Measurements from ENCODE around the gene SPRYD4.
"Not testable (repeated sequence)": the region's sequence is repeated elsewhere in the genome, so short reads cannot be mapped to it uniquely, and the experiment has no call there.

SPRYD4 gene

DNA sequence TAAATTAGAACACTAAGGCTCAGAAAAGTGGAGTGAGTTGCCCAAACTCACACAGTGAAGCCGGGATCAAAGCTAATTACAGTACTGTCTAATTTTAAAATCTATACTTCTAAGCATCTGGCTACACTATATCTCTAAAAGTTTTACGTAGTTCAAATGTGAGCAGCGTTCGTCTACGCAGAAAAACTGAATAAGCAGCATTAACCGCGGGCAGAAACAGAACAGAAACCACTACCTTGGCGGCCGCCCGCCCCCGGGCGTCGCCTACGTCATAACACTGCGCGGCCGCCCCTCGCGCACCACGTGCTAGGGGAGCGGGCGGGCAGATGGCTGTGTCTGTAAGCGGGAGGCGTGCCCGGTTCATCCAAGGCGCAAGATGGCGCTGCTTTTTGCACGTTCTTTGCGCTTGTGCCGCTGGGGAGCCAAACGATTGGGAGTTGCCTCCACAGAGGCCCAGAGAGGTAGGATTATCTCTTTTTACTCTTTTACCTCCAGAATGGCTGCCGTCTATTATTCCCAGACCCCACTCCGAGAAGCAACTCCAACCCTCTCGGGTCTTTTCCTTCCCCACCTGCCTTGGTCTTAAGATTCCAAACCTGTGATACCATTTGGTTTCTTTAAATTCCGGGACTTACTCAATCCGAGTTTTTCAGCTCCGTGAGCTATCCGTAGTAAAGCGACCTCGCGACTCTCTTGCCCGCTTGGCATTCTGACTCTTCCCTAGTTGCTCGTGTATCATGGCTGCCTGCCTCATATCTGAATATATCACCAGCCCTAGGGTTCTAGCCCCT, at the start of gene SPRYD4:
SPRYD4 (plus strand) TSS at position 363 of the 791 bp plus-strand sequence; CDS start at position 377, 14 bp downstream.
- peak; percentile 92 for DNase-seq

DNA sequence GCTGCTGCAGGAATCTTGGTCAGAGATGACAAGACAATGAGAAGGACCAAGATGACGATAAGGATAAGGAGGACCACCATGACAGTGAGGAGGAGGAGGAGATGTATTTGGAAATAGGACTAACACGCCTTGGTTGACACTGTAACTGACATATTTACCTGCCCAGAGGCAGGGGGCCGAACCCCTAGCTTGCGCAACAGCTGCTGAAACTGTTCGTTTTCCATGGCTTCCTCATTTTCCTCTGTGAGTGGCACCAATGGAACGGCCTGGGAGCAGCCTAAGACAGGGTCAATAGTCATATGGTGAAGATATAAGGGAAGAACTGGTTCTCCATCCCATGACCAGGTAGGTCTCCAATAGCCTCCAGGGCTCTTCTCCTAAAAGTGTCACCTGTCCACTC, 48.0 kb upstream of the SPRYD4 start:
- DNase-seq, result no peak

DNA sequence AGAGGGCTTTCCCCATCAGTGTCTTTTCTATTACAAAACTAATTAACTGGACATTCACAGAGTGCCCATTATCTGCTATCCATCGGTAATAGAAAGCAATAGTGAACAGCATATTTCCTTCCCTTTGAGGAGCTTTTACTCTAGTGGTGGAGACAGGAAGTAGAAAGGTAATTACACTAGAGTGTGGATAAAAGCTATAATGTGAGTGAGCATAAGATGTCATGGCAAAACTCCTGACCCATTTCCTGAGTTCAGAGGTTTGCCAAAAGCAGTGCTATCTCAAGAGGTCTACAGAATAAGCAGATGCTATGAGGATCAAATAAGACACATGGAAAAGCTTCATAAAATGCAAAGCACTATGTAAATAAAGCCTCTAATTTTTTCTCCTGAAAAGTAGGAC, 43.2 kb upstream of the SPRYD4 start:
- no peak for DNase-seq

DNA sequence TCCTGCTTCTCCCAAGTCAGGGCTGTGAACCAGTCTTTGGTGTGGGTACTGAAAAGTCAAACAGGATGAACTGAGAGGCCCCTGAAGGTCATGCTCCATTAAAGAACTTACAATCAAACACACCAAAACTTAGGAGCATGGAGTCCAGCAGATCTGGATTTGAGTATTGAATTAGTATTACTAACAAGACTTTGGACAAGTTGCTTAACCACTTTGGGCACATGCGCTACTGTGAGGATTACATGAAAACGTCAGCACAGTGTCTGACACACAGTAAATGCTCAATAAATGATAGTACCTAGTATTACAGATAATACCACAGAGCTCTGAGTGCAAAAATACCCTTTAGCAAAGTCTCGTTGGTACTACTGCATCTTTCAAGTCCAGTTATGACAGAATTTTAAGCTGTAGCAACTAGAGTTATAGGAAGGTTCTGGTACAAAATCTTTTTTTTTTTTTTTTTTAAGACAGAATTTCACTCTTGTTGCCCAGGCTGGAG, 42.4 kb upstream of the SPRYD4 start:
- no peak for DNase-seq

DNA sequence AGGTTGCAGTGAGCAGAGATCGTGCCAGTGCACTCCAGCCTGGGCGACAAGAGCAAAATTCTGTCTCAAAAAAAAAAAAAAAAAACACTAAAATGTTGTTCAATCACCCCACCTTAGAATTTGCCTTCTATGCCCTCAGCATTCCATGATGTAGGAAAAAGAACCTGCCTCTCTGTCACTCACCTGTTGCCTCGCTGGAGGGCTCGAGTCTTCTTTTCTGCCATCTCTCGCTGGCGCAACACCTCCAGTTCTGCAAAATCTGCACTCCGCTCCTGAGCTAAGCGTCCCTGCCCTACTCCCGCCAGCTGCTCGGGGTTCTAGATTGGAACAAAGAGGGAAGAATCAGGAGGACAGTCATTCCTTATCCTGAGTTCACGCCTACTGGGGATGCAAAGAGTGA, 37.1 kb upstream of the SPRYD4 start:
- DNase-seq, result no peak

DNA sequence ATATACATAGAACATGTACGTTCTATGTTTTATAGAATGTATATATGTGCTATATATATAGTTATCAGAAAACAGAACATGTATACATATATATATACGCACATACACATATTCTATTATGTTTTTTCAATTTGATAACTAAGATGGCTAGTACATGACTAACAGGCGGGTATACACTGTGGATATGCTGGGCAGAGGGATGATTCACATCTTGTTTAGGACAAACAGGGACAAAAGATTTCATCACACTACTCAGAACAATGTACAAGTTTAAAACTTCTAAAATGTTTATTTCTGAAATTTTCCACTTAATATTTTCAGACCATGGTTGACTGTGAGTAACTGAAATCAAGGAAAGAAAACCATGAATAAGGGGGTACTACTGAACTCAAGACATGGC, 36.5 kb upstream of the SPRYD4 start:
- no peak for DNase-seq

DNA sequence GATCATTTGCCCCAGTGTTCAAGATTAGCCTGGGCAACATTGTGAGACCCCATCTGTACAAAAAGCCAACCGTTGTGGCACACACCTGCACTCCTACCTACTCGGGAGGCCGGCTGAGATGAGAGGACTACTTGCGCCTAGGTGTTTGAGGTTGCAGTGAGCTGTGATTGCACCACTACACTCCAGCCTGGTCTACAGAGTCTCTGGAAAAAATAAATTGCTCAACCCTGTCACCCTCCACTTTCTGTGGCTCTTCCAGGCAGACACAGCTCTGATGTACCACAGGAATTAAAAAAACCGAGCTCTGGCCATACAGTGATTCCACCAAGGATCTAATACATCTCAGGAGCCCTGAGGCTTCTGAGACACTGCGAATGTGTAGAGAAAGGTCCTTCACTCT, 33.5 kb upstream of the SPRYD4 start:
- DNase-seq, result no peak

DNA sequence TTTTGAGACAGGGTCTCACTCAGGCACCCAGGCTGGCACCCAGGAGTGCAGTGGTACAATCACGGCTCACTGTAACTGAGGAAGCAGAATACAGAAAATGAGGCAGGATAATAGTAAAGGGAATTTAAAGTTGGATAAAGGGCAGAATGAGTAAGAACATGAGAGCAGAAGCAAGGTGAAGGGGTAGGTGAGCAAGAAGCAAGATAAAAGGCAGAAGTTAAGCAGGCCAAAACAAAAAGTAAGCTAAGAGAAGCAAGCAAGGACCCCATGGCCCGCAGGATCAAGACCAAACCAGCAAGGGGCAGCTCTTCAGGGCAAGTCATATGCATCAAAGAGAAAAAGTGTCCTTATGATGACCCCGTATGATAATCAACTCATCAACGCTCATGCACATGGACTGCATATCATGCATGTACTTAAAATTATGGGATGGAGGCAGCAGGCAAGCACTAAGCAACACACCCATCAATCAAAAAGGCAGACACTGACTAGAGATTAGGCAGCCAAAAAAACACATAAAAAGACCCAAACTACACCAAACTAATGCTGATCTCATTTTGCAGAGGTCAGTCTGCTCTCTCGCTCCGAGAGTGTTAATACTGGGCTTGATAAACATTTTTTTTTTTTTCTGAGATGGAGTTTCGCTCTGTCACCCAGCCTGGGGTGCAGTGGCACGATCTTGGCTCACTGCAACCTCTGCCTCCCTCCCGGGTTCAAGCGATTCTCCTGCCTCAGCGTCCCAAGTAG, 30.8 kb upstream of the SPRYD4 start:
- DNase-seq, result no peak

DNA sequence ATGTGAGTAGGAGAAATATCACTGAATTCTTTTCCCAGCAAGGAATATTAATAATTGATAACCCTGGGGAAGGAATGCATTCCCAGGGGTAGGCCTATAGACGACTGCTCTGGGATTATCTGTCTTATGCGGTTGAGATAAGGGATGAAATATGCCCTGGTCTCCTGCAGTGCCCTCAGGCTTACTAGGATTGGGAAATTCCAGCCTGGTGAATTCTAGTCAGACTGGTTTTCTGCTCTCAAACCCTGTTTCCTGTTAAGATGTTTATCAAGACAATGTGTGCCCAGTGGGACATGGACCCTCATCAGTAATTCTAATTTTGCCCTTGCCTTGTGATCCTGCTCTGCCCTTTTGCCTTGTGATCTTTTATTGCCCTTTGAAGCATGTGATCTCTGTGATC, 25.2 kb upstream of the SPRYD4 start:
- DNase-seq, result not testable (repeated sequence)

DNA sequence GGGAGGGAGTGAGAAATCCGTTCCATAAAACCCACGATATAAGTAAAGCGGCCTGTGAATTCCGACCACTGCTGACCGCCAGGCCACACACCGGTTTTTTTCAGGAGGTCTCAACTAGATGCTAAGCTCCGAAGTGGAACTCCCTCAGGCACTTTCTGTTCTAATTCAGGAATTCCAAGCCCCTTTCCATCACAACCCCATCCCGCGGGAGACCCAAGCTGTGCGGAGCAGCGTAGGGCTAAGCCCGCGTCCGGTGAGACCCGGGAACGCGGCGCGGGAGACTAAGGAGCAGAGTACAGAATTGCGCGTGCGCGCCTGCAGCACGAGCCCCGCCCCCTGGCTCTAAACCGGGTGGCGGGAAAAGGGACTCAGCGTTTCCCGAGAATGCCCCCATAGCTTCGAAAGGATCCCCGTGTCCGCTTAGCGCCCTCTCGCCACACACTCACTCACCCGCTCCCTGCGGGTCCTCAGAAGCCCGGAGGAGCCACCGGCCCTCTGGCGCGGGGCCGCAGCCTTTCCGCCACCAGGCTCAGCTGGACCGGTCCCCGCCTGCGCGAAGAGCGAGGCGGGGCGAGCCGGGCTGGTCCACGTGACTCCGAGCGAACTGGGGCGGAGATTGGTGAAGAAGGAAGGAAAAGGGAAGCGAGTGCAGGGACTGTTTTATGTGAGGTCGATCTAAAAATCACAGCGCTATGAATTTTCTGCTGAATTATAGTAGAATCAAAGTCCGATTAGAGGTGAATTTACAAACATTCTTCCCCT, 19.3 kb upstream of the SPRYD4 start, which contains the start of gene TIMELESS:
TIMELESS (minus strand) TSS at position 567 of the 762 bp plus-strand sequence. CDS start 15,256 bp downstream, outside the sequence.
- peak; percentile 85 for DNase-seq

DNA sequence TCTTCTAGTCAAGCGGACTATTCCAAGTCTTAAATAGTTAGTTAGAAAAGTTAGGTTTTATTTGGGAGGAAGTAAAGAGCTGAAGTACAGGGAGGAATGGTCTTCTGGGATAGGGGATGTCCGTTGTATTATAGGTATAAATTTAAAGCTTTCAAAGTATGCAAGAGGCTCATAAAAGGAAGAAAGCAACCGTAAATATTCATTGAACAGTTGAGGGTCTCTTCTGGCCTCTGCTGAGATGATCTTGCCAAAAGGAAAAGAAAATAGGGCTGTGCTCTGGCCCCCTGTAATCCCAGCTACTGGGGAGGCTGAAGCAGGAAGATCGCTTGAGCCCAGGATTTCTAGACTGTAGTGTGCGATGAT, 18.8 kb upstream of the SPRYD4 start:
- no peak for DNase-seq

DNA sequence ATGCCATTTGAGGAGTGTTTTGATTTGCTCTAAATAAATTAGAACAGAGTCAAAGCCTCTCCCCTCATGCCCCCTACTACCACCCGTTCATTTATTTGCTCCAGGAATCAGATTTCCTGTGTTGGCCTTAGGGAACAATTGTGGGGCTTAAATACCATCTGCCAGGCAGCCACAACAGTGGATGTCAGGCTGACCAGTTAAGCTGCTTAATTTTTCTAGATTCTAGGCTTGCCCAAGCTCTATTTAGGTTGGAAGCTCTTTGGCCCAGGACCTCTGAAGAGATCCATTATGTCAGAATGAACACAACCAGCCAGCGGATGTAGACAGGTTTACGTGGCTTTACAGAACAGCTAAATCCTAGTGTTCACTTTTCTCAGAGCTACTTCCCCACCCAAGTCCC, 18.1 kb upstream of the SPRYD4 start:
- no peak for DNase-seq

DNA sequence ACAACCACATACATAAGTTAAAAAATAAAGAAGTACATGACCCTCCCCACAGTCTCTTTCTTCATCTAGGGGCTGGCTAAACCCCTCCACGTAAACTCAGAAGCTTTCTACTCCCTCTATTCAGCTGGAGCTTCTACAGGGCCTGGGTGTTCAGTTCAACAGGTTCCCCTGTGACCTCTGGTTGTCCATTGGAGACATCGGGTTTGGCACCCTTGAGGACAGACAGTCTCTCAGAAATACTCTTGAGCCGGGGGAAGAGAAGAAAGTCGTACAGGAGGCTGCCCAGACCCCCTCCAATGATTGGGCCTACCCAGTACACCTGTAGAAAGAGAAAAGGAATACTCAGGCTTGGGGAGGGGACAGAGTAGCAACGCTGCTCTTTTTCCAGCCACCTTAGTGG, 17.2 kb upstream of the SPRYD4 start:
- DNase-seq, result no peak

DNA sequence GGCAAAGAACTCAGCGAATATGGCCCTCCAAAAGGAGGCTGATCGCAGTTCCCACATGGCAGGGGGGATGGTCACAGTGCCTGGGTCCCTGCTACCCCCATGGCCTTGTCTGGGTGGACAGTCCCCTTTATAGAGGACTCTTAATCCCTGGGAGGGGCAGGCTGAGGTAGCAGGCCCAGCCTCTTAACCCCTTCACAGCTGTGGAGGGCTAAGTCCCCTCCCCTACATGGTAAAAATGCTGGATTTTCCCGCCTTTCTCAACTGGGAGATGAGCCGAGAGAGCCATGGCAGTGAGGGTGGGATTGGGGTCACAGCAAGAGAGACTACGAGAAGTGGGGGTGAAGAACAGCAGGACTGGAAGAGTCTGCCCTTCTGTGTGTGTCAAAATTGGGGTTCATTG, 13.8 kb upstream of the SPRYD4 start, which contains the start of gene MIP:
MIP (minus strand) TSS at position 101 of the 400 bp plus-strand sequence; CDS start at position 57, 44 bp downstream.
- DNase-seq, result no peak

DNA sequence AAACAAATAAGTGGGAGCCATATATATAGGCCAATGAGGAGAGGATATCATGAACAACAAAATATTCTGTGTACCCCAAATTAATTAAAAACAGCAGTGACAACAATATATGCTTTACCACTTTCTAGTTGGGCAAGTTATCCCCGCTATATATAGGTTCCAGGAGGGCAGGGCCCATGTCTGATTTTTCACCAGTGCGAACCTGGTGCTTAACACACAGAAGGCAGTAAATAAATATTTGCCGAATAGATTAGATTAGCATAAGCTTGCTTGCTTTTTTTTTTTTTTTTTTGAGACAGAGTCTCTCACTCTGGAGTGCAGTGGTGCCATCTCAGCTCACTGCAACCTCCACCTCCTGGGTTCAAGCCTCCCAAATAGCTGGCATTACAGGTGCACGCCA, 10.6 kb upstream of the SPRYD4 start:
- no peak for DNase-seq

DNA sequence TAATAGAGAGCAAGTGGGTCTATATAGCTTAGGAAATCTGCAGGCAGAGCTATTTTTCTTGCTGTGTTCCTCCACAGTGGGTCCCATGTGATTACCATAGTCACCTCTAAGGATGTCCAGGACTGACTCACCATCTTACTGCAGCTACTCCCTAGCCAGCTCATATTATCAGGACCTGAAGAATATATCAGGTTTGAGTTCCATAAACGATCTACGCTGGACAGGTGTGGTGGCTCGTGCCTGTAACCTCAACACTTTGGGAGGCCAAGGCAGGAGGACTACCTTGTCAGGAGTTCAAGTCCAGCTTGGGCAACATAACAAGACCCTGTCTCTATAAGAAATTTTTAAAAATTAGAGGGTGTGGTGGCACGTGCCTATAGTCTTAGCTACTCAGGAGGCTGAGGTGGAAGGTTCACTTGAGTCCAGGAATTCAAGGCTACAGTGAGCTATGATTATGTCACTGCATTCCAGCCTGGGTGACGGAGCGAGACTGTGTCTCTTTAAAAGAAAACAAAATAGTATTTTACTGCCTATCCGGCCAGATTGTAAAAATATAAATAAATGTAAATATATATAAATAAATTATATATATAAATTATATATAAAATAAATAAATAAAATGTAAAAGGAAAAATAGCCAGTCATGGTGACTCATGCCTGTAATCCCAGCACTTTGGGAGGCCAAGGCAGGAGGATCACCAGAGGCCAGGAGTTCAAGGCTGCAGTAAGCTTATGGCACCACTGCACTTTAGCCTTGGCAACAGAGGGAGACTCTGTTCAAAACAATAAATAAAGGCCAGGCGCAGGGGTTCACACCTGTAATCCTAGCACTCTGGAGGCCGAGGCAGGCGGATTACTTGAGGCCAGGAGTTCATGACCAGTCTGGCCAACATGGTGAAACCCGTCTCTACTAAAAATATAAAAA, 6.9 kb upstream of the SPRYD4 start:
- DNase-seq, result no peak

DNA sequence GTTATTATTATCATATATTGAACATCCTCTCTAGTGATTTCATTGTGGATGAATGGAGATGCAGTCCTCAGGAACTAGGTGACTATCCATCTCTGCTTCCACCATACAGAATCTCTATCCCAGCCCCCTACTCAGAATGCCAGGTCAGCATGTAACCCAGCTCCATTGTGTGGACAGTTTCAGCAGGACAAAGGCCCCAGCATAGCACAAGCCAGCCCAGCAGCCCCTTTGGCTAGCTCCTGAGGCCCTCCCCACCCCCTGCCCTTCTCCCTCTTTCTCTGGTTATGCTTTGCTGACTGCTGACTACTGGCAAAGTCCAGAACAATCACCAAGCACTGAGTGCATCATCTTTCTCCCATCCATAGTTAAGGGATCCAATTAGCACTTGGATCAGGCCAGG, 5.8 kb upstream of the SPRYD4 start:
- DNase-seq, result no peak

DNA sequence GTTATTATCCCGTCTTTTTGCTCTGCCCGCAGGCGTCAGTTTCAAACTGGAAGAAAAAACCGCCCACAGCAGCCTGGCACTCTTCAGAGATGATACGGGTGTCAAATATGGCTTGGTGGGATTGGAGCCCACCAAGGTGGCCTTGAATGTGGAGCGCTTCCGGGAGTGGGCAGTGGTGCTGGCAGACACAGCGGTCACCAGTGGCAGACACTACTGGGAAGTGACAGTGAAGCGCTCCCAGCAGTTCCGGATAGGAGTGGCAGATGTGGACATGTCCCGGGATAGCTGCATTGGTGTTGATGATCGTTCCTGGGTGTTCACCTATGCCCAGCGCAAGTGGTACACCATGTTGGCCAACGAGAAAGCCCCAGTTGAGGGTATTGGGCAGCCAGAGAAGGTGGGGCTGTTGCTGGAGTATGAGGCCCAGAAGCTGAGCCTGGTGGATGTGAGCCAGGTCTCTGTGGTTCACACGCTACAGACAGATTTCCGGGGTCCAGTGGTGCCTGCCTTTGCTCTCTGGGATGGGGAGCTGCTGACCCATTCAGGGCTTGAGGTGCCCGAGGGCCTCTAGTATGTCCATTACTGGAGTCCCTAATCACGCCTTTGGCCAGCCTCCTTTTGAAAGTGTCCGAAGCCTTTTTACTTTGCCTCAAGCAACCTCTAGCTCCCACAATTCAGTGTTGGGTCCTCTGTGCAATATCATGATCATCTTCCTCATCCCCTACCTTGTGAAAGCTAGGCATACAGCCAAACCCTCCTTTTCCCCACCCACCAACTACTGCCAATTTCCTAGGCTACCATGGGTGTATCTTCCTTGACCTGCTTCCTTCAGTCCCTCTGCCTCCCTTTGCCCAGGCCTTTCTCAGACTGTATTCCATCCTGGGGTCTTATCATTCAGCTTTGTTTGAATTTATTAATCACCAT, 891 bp downstream of the SPRYD4 start:
- no peak for DNase-seq

DNA sequence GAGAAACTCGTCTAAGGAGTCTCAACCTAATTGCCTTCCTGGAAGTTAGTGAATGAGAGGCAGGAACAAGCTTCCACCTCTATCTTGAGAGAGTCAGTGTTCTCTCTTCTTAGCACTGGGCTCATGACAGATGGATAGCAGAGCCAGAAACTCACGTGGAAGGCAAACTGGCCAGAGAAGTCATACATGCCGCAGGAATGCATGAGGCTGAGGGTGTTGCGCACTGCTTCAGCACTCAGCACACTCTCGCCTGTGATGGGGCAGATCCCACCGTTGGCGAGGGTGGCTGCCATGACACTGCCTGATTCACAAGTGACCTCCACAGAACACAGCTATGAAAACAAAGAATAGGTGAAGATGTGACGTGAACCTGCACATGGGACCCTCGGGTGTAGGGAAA, 6.0 kb downstream of the SPRYD4 start:
- DNase-seq, result no peak

DNA sequence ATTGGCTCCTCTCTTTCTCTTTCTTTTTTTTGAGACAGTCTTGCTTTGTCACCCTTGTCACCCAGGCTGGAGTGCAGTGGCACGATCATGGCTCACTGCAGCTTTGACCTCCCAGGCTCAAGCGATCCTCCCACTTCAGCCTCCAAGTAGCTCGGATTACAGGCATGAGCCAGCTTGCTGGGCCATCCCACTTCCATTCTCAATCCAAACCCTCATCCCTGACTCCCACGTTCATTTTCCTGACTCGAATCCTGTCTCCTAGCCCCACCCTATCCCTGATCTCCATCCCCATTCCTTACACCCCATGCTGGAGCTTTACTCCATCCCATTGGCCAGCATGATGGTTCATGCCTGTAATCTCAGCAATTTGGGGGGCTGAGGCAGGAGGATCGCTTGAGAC, 7.8 kb downstream of the SPRYD4 start:
- no peak for DNase-seq

DNA sequence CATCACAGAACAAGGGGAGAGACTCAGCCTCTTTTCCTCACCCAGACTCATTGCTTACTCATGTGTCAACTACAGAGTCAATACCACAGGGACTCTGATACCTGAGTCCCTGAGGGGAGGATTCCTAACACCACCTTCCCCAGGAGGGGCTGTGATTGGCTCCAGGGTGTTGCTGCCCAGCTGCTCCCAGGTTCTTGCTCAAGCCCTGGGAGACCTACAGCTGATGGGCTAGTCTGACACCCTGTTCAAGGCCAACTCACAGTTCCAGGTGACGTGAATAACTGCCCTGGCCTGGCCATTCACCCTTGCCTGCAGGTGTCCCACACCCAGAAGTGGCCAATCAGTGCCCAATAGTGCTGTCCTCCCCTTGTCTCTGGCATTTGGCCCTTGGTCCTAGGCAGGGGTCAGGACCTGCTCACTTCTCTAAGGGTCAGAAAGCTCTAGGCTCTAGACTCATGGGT, 8.6 kb downstream of the SPRYD4 start:
- DNase-seq, result no peak

Data from fibroblast of upper back skin (primary cell).